ENCODE results near the gene SLC39A11.
"Not testable (repeated sequence)": the region's sequence is repeated elsewhere in the genome, so short reads cannot be mapped to it uniquely, and the experiment has no call there.

The SLC39A11 gene

GRCh38 chr17:73003487-73003886 is 89.0 kb downstream of the SLC39A11 start:
- H3K27me3 Mint-ChIP-seq (ENCODE audit: low read depth, poor library complexity): peaks cover 10% of the 10 kb centered on the region
- DNase-seq: no peak
- H3K27ac Mint-ChIP-seq: no peak overlapping the region
- H3K4me3 Mint-ChIP-seq: no peak overlapping the region
- no peak for TF ChIP-seq CTCF (IDR thresholded peaks at IDR 0.05)
- H3K4me1 Mint-ChIP-seq: peaks cover 11% of the 10 kb centered on the region
- H3K36me3 Mint-ChIP-seq (ENCODE audit: low read depth): no peaks in the 10 kb centered on the region
- H3K9me3 Mint-ChIP-seq: peaks cover 8% of the 10 kb centered on the region

- Mint-ChIP-seq H3K9me3 (peaks cover 18% of the 10 kb centered on the region), H3K27me3 (ENCODE audit: low read depth, poor library complexity) (peaks cover 3% of the 10 kb centered on the region), H3K4me3 (no peak overlapping the region), H3K4me1 (no peaks in the 10 kb centered on the region), H3K27ac (no peak overlapping the region), H3K36me3 (ENCODE audit: low read depth) (peaks cover 9% of the 10 kb centered on the region)
- no peak for DNase-seq
- TF ChIP-seq CTCF (IDR thresholded peaks at IDR 0.05): no peak
These were observed 91.7 kb downstream of the SLC39A11 start for GRCh38 chr17:73000832-73001231.

GRCh38 chr17:72999474-72999873 is 93.0 kb downstream of the SLC39A11 start:
- Mint-ChIP-seq H3K36me3 (ENCODE audit: low read depth) (peaks cover 13% of the 10 kb centered on the region), H3K9me3 (peaks cover 23% of the 10 kb centered on the region)
- not testable (repeated sequence) for DNase-seq; H3K4me3 Mint-ChIP-seq; H3K4me1 Mint-ChIP-seq; H3K27me3 Mint-ChIP-seq (ENCODE audit: low read depth, poor library complexity); H3K27ac Mint-ChIP-seq

- Mint-ChIP-seq H3K27ac (no peak overlapping the region), H3K27me3 (ENCODE audit: low read depth, poor library complexity) (no peaks in the 10 kb centered on the region), H3K4me1 (no peaks in the 10 kb centered on the region), H3K4me3 (no peak overlapping the region), H3K36me3 (ENCODE audit: low read depth) (peaks cover 13% of the 10 kb centered on the region), H3K9me3 (peaks cover 18% of the 10 kb centered on the region)
- DNase-seq: no peak
- TF ChIP-seq CTCF (IDR thresholded peaks at IDR 0.05): no peak
These were observed 94.1 kb downstream of the SLC39A11 start for GRCh38 chr17:72998343-72998742.

GRCh38 chr17:72997559-72997958 is 94.9 kb downstream of the SLC39A11 start:
- DNase-seq: no peak
- peaks cover 15% of the 10 kb centered on the region for H3K9me3 Mint-ChIP-seq
- H3K4me1 Mint-ChIP-seq: peaks cover 4% of the 10 kb centered on the region
- no peak for TF ChIP-seq CTCF (IDR thresholded peaks at IDR 0.05)
- no peak overlapping the region for H3K4me3 Mint-ChIP-seq
- peaks cover 13% of the 10 kb centered on the region for H3K36me3 Mint-ChIP-seq (ENCODE audit: low read depth)
- H3K27ac Mint-ChIP-seq: no peak overlapping the region
- H3K27me3 Mint-ChIP-seq (ENCODE audit: low read depth, poor library complexity): no peaks in the 10 kb centered on the region

- Mint-ChIP-seq H3K27me3 (ENCODE audit: low read depth, poor library complexity) (no peaks in the 10 kb centered on the region), H3K4me3 (no peak overlapping the region), H3K36me3 (ENCODE audit: low read depth) (peaks cover 13% of the 10 kb centered on the region), H3K4me1 (peaks cover 7% of the 10 kb centered on the region), H3K9me3 (peaks cover 15% of the 10 kb centered on the region), H3K27ac (no peak overlapping the region)
- no peak for DNase-seq
- TF ChIP-seq CTCF (IDR thresholded peaks at IDR 0.05): no peak
These were observed 95.7 kb downstream of the SLC39A11 start for GRCh38 chr17:72996791-72997190.
